ENCODE measurements around the gene CDKN2B.

CDKN2B gene

GRCh38 chr9:22035591-22036011 lies 26.5 kb upstream of the CDKN2B start:
- H3K27ac ChIP-seq, result no peak overlapping the region
- TF ChIP-seq CTCF (conservative IDR thresholded peaks at IDR 0.05), result no peak
- no peak for TF ChIP-seq ZFX (IDR thresholded peaks at IDR 0.05)

DNA sequence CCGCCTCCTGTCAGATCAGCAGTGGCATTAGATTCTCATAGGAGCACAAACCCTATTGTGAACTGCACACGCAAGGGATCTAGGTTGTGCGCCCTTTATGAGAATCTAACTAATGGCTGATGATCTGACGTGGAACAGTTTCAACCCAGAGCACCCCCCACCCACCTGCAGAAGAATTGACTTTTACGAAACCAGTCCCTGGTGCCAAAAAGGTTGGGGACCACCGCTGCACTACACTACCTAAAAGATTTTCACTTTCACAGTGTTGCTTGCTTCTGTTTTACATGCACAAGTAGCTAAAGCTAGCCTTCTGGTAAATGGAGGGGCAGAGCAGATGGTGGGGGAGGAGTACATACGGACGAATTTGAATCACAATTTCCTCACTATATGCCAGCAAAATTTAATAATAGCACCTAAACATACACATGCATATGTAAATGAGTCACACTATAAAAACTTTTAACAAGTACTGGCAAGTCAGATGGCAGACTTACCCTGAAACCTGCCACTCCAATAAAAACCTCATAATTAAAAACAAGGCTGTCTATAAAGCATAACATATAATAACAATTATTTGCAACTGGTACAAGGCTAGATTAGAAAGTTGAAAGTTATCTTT lies 24.0 kb upstream of the CDKN2B start:
- TF ChIP-seq ZFX (IDR thresholded peaks at IDR 0.05) (no peak), CTCF (conservative IDR thresholded peaks at IDR 0.05) (no peak)
- H3K27ac ChIP-seq, result no peak overlapping the region

- H3K27ac ChIP-seq, result no peak overlapping the region
- TF ChIP-seq CTCF (conservative IDR thresholded peaks at IDR 0.05) (no peak), ZFX (IDR thresholded peaks at IDR 0.05) (no peak)
Measured at GRCh38 chr9:22031655-22032411, 22.7 kb upstream of the CDKN2B start.

DNA sequence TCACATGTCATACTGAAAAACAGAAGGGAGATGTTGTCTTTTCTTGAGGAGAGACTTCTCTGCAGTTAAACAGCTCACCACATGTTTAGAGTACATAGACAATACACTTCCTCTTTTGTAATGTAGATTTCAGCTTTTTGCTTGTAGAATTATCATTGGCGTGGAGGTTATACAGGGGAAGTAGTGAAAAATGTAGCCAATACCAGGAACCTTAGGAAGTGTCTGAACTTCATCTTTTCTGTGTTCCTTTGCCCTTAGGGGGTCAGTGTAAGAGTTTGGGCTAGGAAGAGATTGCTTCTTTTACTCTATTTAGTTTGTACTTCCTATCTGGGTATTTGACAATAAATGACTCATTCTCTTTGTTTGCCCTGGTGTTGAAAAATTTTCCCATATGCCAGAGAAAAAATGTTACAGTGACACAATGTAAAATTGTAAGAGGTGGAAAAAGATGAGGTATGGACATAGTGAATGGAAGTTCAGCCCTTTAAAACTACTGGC lies 21.0 kb upstream of the CDKN2B start:
- TF ChIP-seq ZFX (IDR thresholded peaks at IDR 0.05), result no peak
- no peak for TF ChIP-seq CTCF (conservative IDR thresholded peaks at IDR 0.05)
- no peak overlapping the region for H3K27ac ChIP-seq

GRCh38 chr9:22029231-22029630 lies 20.1 kb upstream of the CDKN2B start:
- TF ChIP-seq ZFX (IDR thresholded peaks at IDR 0.05) (no peak), CTCF (conservative IDR thresholded peaks at IDR 0.05) (no peak)
- no peak overlapping the region for H3K27ac ChIP-seq

DNA sequence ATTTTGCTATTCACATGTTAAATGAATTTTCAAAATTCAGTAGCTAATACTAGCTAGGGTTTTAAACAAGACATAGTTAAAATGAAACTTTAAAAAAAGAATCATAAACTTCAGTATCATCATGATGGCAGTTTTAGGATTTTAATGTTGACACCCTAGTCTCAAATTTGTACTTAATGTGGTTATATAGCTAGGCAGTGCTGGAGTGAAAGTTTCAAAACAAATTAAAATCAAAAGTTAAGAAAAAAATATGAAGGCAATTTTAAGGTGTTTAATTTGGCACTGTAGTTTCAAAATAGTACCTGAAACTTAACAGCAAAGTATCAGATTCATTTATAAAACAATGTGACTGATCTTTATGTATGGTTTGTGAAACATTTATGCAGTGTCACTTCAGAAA lies 19.3 kb upstream of the CDKN2B start:
- TF ChIP-seq CTCF (conservative IDR thresholded peaks at IDR 0.05) (no peak), ZFX (IDR thresholded peaks at IDR 0.05) (no peak)
- H3K27ac ChIP-seq, result no peak overlapping the region

DNA sequence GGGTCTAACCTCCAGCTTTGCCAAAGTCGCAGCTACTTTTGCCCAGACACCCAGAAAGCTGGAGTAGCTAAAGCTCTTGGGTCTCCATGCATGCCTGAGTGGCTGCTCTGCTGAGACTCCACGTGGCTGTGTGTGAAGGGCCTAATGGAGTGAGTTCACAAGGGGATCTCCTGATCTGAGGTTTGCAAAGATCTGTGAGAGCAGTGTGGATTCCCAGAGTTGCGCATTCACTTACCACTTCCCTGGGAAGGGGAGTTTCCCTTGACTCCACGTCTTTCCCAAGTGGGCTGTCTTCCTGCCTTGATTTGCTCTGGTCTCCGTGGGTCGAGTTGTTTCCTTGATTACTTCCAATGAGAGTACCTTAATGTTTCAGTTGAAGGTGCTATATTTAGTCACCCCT lies 17.6 kb upstream of the CDKN2B start:
- H3K27ac ChIP-seq, result no peak overlapping the region
- TF ChIP-seq ZFX (IDR thresholded peaks at IDR 0.05), result no peak
- TF ChIP-seq CTCF (conservative IDR thresholded peaks at IDR 0.05), result no peak
